PFSK-1 (cell line): ENCODE results near the gene SYNE1.

ENCODE experiments used
- FOXP2 ChIP-seq: optimal IDR thresholded peaks from 2 replicates; pipeline ENCODE3; 2011; ENCODE audit warnings: borderline replicate concordance, control low read depth, inconsistent platforms; ENCODE audit not compliant: insufficient read depth; ENCODE audit errors: extremely low read length, extremely low read depth
- POLR2AphosphoS5 ChIP-seq: IDR thresholded peaks from 2 replicates; pipeline ENCODE4 v1.6.1; 2012; ENCODE audit warnings: low read depth, mild to moderate bottlenecking, control low read depth, low read length, moderate library complexity
- SIN3A ChIP-seq: IDR thresholded peaks from 2 replicates; pipeline ENCODE4 v1.6.1; 2012; ENCODE audit warnings: mild to moderate bottlenecking, low read length, moderate library complexity, borderline replicate concordance; ENCODE audit not compliant: insufficient read depth
- TAF1 ChIP-seq: IDR thresholded peaks from 2 replicates; pipeline ENCODE4 v1.6.1; 2012; ENCODE audit warnings: low read length, control low read depth, borderline replicate concordance; ENCODE audit not compliant: insufficient read depth
- TF ChIP-seq, protein P1 (sequence below), 2 experiments: IDR thresholded peaks; 2 replicates each; pipeline versions ENCODE4 v1.6.1 to v1.8.0; 2011 to 2012; ENCODE audit warnings: low read depth in 2 of 2, low read length in 2 of 2, control low read depth in 1 of 2, inconsistent platforms in 1 of 2, mild to moderate bottlenecking in 1 of 2, moderate library complexity in 1 of 2; ENCODE audit not compliant: insufficient read depth in 1 of 2

The SYNE1 gene

GRCh38 chr6:152598421-152598820, 38.7 kb downstream of the SYNE1 start:
- no peak for TF ChIP-seq POLR2AphosphoS5
- no peak for TF ChIP-seq FOXP2
- TF ChIP-seq TAF1 = no peak
- TF ChIP-seq, protein P1, sequence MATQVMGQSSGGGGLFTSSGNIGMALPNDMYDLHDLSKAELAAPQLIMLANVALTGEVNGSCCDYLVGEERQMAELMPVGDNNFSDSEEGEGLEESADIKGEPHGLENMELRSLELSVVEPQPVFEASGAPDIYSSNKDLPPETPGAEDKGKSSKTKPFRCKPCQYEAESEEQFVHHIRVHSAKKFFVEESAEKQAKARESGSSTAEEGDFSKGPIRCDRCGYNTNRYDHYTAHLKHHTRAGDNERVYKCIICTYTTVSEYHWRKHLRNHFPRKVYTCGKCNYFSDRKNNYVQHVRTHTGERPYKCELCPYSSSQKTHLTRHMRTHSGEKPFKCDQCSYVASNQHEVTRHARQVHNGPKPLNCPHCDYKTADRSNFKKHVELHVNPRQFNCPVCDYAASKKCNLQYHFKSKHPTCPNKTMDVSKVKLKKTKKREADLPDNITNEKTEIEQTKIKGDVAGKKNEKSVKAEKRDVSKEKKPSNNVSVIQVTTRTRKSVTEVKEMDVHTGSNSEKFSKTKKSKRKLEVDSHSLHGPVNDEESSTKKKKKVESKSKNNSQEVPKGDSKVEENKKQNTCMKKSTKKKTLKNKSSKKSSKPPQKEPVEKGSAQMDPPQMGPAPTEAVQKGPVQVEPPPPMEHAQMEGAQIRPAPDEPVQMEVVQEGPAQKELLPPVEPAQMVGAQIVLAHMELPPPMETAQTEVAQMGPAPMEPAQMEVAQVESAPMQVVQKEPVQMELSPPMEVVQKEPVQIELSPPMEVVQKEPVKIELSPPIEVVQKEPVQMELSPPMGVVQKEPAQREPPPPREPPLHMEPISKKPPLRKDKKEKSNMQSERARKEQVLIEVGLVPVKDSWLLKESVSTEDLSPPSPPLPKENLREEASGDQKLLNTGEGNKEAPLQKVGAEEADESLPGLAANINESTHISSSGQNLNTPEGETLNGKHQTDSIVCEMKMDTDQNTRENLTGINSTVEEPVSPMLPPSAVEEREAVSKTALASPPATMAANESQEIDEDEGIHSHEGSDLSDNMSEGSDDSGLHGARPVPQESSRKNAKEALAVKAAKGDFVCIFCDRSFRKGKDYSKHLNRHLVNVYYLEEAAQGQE (IDR thresholded peaks at IDR 0.05; ENCODE audit: insufficient read depth in 1 of 2, low read depth in 2 of 2, low read length in 2 of 2) = no peak
- no peak for TF ChIP-seq SIN3A

DNA sequence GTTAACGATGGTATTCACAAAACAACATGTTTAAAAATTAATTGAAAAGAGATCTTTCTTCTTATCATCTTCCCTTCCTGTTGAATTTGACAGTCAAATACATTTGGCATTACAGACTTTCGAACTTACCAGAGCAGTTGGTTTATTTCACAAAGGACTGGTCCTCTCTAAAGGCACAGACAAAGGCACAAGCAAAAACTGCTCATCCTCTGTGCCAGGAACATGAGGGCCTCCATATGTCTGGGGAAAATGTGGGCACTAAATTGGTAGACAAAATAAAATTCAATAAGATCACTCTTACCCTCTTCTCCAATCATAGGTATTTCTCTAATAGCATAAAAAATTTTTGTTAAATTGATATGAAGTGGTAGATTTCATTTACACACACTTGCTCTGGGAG, 40.4 kb downstream of the SYNE1 start:
- TF ChIP-seq TAF1 = no peak
- no peak for TF ChIP-seq FOXP2
- TF ChIP-seq SIN3A = no peak
- TF ChIP-seq, protein P1 (IDR thresholded peaks at IDR 0.05; ENCODE audit: insufficient read depth in 1 of 2, low read depth in 2 of 2, low read length in 2 of 2) = no peak
- no peak for TF ChIP-seq POLR2AphosphoS5

DNA sequence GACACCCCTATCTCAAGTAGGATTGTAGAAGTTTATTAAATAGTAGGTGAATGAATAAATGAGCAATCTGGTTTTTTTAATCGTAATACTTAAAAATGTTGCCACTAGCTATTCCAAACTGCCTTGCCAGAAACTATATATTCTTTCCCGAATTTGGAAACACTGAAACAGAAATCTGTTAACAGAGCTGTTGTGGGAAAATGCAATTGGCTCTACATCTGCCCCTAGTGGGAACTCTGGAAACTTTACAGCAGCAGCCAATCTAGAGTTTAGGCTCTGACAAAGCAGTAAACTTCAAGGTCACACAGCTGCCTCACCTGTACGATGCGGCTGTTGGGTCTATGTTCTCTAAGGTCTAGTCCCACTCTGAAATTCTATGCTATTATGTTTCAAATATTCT, 41.7 kb downstream of the SYNE1 start:
- TF ChIP-seq POLR2AphosphoS5 = no peak
- TF ChIP-seq, protein P1 (IDR thresholded peaks at IDR 0.05; ENCODE audit: insufficient read depth in 1 of 2, low read depth in 2 of 2, low read length in 2 of 2) = no peak
- TF ChIP-seq SIN3A = no peak
- no peak for TF ChIP-seq FOXP2
- TF ChIP-seq TAF1 = no peak

DNA sequence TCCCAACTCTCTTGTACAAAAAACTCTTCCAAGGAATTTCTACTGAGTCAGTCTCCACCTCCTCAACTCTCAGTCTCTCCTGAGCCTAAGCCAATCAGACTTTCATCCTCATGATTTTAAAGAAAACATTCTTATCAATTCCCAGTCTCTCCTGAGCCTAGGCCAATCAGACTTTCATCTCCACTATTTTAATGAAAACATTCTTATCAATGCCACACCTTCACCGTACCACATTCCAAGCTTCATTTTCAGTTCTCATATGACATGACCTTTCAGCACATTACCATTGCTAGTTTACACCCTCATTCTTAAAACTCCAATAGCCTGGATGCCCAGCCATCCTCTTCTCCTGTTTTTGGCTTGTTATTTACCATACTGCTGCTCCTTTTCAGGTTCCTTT, 42.5 kb downstream of the SYNE1 start:
- no peak for TF ChIP-seq POLR2AphosphoS5
- no peak for TF ChIP-seq FOXP2

GRCh38 chr6:152588456-152588855, 48.7 kb downstream of the SYNE1 start:
- no peak for TF ChIP-seq FOXP2
- TF ChIP-seq, protein P1 (IDR thresholded peaks at IDR 0.05; ENCODE audit: insufficient read depth in 1 of 2, low read depth in 2 of 2, low read length in 2 of 2) = no peak
- no peak for TF ChIP-seq SIN3A
- no peak for TF ChIP-seq POLR2AphosphoS5
- TF ChIP-seq TAF1 = no peak
